Measurements from ENCODE around the gene ZFPM1.

The ZFPM1 gene

GRCh38 chr16:88530858-88531203, 77.8 kb downstream of the ZFPM1 start:
- peak; percentile 21 for DNase-seq

GRCh38 chr16:88531346-88531745, 78.3 kb downstream of the ZFPM1 start:
- DNase-seq: no peak

- DNase-seq: no peak
These were observed 78.9 kb downstream of the ZFPM1 start for GRCh38 chr16:88531931-88532433.

GRCh38 chr16:88532434-88533241, 79.6 kb downstream of the ZFPM1 start:
- no peak for DNase-seq

- no peak for DNase-seq
These were observed 80.4 kb downstream of the ZFPM1 start for GRCh38 chr16:88533381-88533917.

- DNase-seq: no peak
These were observed 81.0 kb downstream of the ZFPM1 start for GRCh38 chr16:88533932-88534637.

GRCh38 chr16:88534638-88535190, 81.6 kb downstream of the ZFPM1 start:
- DNase-seq: no peak

- no peak for DNase-seq
These were observed 82.2 kb downstream of the ZFPM1 start for GRCh38 chr16:88535191-88535856.

GRCh38 chr16:88535857-88536222, 82.8 kb downstream of the ZFPM1 start:
- DNase-seq: no peak

- DNase-seq: peak; percentile 23
These were observed 83.4 kb downstream of the ZFPM1 start for GRCh38 chr16:88536510-88536909.

- DNase-seq: peak; percentile 27
These were observed 84.1 kb downstream of the ZFPM1 start for GRCh38 chr16:88536971-88537751.

GRCh38 chr16:88537859-88538258, 84.8 kb downstream of the ZFPM1 start:
- DNase-seq: no peak

- DNase-seq: no peak
These were observed 85.4 kb downstream of the ZFPM1 start for GRCh38 chr16:88538366-88539060.

GRCh38 chr16:88539261-88539651, 86.2 kb downstream of the ZFPM1 start:
- DNase-seq: no peak

GRCh38 chr16:88539652-88540345, 86.7 kb downstream of the ZFPM1 start:
- DNase-seq: no peak

- no peak for DNase-seq
These were observed 87.4 kb downstream of the ZFPM1 start for GRCh38 chr16:88540346-88540977.

- no peak for DNase-seq
These were observed 88.9 kb downstream of the ZFPM1 start for GRCh38 chr16:88541831-88542616.

- DNase-seq: no peak
These were observed 90.2 kb downstream of the ZFPM1 start for GRCh38 chr16:88543230-88543813.

- no peak for DNase-seq
These were observed 92.7 kb downstream of the ZFPM1 start for GRCh38 chr16:88545781-88546180.

Data from OCI-M1 (cell line).